Melanocyte of skin (primary cell): ENCODE data around the gene KANSL2. TPM values are rescaled to one million over a fixed set of nuclear protein-coding genes. Genes with fewer than 3 reads are reported as not detected.

Source experiments
- small RNA-seq, 2 donors: library from RNA; depleted of rRNA; stranded (forward); fragments of <200 nt; gene quantifications; one replicate each; pipeline ENCODE3, GENCODE V24; 2012
- total RNA-seq, 2 donors: library from RNA; depleted of rRNA; stranded (reverse); fragments of >200 nt; gene quantifications; 2 replicates each; pipeline ENCODE4 v1.2.3, GENCODE V29; 2012

KANSL2 gene, protein sequence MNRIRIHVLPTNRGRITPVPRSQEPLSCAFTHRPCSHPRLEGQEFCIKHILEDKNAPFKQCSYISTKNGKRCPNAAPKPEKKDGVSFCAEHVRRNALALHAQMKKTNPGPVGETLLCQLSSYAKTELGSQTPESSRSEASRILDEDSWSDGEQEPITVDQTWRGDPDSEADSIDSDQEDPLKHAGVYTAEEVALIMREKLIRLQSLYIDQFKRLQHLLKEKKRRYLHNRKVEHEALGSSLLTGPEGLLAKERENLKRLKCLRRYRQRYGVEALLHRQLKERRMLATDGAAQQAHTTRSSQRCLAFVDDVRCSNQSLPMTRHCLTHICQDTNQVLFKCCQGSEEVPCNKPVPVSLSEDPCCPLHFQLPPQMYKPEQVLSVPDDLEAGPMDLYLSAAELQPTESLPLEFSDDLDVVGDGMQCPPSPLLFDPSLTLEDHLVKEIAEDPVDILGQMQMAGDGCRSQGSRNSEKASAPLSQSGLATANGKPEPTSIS
- total RNA-seq, result 10 to 100 TPM; 50.9 to 64.3 TPM

GRCh38 chr12:48681710-48682532 lies at the start of gene KANSL2:
TSS of gene KANSL2 (minus strand) at chr12:48682238. CDS start at chr12:48681632, 606 bp downstream.

GRCh38 chr12:48716493-48717251 lies 34.6 kb upstream of the KANSL2 start, which contains the start of gene CCNT1:
TSS of gene CCNT1 (minus strand) at chr12:48716707. CDS start at chr12:48716675, 32 bp downstream.

Small RNA genes within 50 kb of the gene (small RNA-seq; reads per million reads assigned to genes)
- gene MIR1291, result 0 reads per million in 2 donors
- 1,978 to 2,762 reads per million in 2 donors for gene SNORA2A
- gene SNORA2B, result 111 to 170 reads per million in 2 donors
- 14.7 to 48.7 reads per million in 2 donors for gene SNORA2C

Other genes starting within 250 kb of the KANSL2 start
- gene ANP32D, start 209.7 kb downstream of the KANSL2 start, total RNA-seq, result not detected
- gene C12orf54, start 199.7 kb downstream of the KANSL2 start, total RNA-seq, result not detected
- not detected for gene OR8S1, start 156.6 kb downstream of the KANSL2 start, total RNA-seq
- gene LALBA, start 112.2 kb downstream of the KANSL2 start, total RNA-seq, result not detected
- 10 to 100 TPM; 29.3 to 49.0 TPM for gene CCNT1, start 34.5 kb upstream of the KANSL2 start, total RNA-seq
- gene ADCY6, start 106.9 kb upstream of the KANSL2 start, total RNA-seq, result 10 to 100 TPM; 24.6 to 28.2 TPM
- 10 to 100 TPM in 1 of 2 donors, 1 to 10 TPM in 1; 5.5 to 11.0 TPM for gene CACNB3, start 136.3 kb upstream of the KANSL2 start, total RNA-seq
- gene DDX23, start 169.9 kb upstream of the KANSL2 start, total RNA-seq, result 10 to 100 TPM; 57.5 to 85.6 TPM
- under 1 TPM in 1 of 2 donors, not detected in 1; 0.33 TPM for gene RND1, start 183.6 kb upstream of the KANSL2 start, total RNA-seq
- 10 to 100 TPM in 1 of 2 donors, 1 to 10 TPM in 1; 5.5 to 16.3 TPM for gene FKBP11, start 243.3 kb upstream of the KANSL2 start, total RNA-seq